H1 (cell line): ENCODE data around the gene HLA-G. TPM values are rescaled to one million over a fixed set of nuclear protein-coding genes. Genes with fewer than 3 reads are reported as not detected.

Experiments used
- CTCF ChIA-PET: fragments of 300-600 bp; sonication (Branson Sonifier 250); formaldehyde crosslinking; loops from one replicate; lab custom pipeline; 2021; ENCODE audit not compliant: partially characterized antibody; lab: Charles Lee
- POLR2A ChIA-PET: fragments of 300-600 bp; sonication (Branson Sonifier 250); formaldehyde crosslinking; loops from one replicate; lab custom pipeline; 2021; ENCODE audit warnings: inconsistent platforms; ENCODE audit not compliant: partially characterized antibody; lab: Charles Lee
- DNase-seq, 2 experiments: peaks; one replicate each; pipeline versions ENCODE4 v3.0.0 to v3.0.0-alpha.2; 2010 to 2022; ENCODE audit warnings: low spot score in 2 of 2, low read depth in 1 of 2, mixed read lengths in 1 of 2
- FAIRE-seq: peaks from 2 replicates; lab custom pipeline; 2011; peaks lifted over from hg19 to GRCh38; lab: Jason Lieb, UNC
- H2AFZ ChIP-seq: 2 replicates; pipeline ENCODE4 v1.8.1; 2012; ENCODE audit warnings: low read length, inconsistent platforms
- H2AK5ac ChIP-seq: 2 replicates; pipeline ENCODE4 v1.6.1; 2013; ENCODE audit warnings: low read depth, low read length
- H2BK120ac ChIP-seq: replicated peaks from 2 replicates; pipeline ENCODE3; 2013; ENCODE audit warnings: low read depth, low read length, inconsistent platforms
- H2BK12ac ChIP-seq: 2 replicates; pipeline ENCODE4 v1.6.1; 2013; ENCODE audit warnings: low read depth, low read length
- H2BK15ac ChIP-seq: 2 replicates; pipeline ENCODE4 v1.6.1; 2013; ENCODE audit warnings: low read length
- H2BK20ac ChIP-seq: 2 replicates; pipeline ENCODE4 v1.6.1; 2013; ENCODE audit warnings: low read length
- H2BK5ac ChIP-seq: 2 replicates; pipeline ENCODE4 v1.6.1; 2013; ENCODE audit warnings: low read depth, low read length
- H3K14ac ChIP-seq: 2 replicates; pipeline ENCODE4 v1.6.1; 2013; ENCODE audit warnings: inconsistent platforms; ENCODE audit not compliant: insufficient read length
- H3K18ac ChIP-seq: 2 replicates; pipeline ENCODE4 v1.6.1; 2013; ENCODE audit warnings: low read length; ENCODE audit errors: extremely low read depth
- H3K23ac ChIP-seq: 2 replicates; pipeline ENCODE4 v1.6.1; 2013; ENCODE audit warnings: inconsistent platforms; ENCODE audit not compliant: insufficient read length
- H3K23me2 ChIP-seq: 2 replicates; pipeline ENCODE4 v1.6.1; 2013; ENCODE audit warnings: low read depth, low read length
- H3K27ac ChIP-seq: 2 replicates; pipeline ENCODE4 v1.6.1; 2011; ENCODE audit warnings: low read depth, low read length, inconsistent platforms
- H3K27me3 ChIP-seq, 4 experiments: replicated peaks in 1 of 4; 1 replicate in 1 of 4; 2 replicates in 3 of 4; pipeline versions ENCODE4 v1.6.1 to v1.8.1; 2011 to 2013; ENCODE audit warnings: low read length in 3 of 4, mild to moderate bottlenecking in 3 of 4, inconsistent platforms in 2 of 4, mixed read lengths in 2 of 4, moderate library complexity in 1 of 4; ENCODE audit not compliant: control insufficient read depth in 3 of 4, insufficient read depth in 3 of 4; ENCODE audit errors: extremely low read depth in 1 of 4
- H3K36me3 ChIP-seq, 4 experiments: 2 replicates each; pipeline versions ENCODE4 v1.6.1 to v1.8.1; 2011 to 2013; ENCODE audit warnings: mild to moderate bottlenecking in 4 of 4, low read length in 3 of 4, moderate library complexity in 2 of 4, control low read depth in 1 of 4, inconsistent platforms in 1 of 4; ENCODE audit not compliant: insufficient read depth in 4 of 4, control insufficient read depth in 2 of 4
- H3K4ac ChIP-seq: replicated peaks from 2 replicates; pipeline ENCODE3; 2013; ENCODE audit warnings: low read length, low read depth, mixed read lengths, inconsistent platforms; ENCODE audit not compliant: insufficient read length
- H3K4me1 ChIP-seq, 4 experiments: replicated peaks in 1 of 4; 1 replicate in 1 of 4; 2 replicates in 3 of 4; pipeline versions ENCODE4 v1.6.1 to v1.8.1; 2011 to 2013; ENCODE audit warnings: low read length in 3 of 4, inconsistent platforms in 2 of 4, mixed read lengths in 1 of 4; ENCODE audit not compliant: insufficient read depth in 4 of 4, control insufficient read depth in 3 of 4
- H3K4me2 ChIP-seq, 2 experiments: 2 replicates each; pipeline versions ENCODE4 v1.6.1 to v1.8.1; 2011 to 2013; ENCODE audit warnings: low read depth in 2 of 2, low read length in 2 of 2, control low read depth in 1 of 2, inconsistent platforms in 1 of 2, mild to moderate bottlenecking in 1 of 2; ENCODE audit not compliant: insufficient read depth in 1 of 2
- H3K4me3 ChIP-seq, 4 experiments: fragments of 200-600, 300-600 bp in 1 of 4; sonication (generic), shearing (Covaris generic), sonication (Bioruptor Twin) in 1 of 4; 2 replicates each; pipeline versions ENCODE4 v1.5.1 to v1.8.1; 2011 to 2016; ENCODE audit warnings: low read length in 4 of 4, low read depth in 3 of 4, control low read depth in 2 of 4, inconsistent platforms in 2 of 4, mild to moderate bottlenecking in 2 of 4, mixed read lengths in 1 of 4, moderate library complexity in 1 of 4; ENCODE audit not compliant: insufficient read depth in 2 of 4; ENCODE audit errors: extremely low read depth in 1 of 4
- H3K56ac ChIP-seq: replicated peaks from 2 replicates; pipeline ENCODE3; 2013; ENCODE audit warnings: low read depth, mild to moderate bottlenecking, mixed read lengths, low read length, inconsistent platforms; ENCODE audit not compliant: insufficient read length
- H3K79me1 ChIP-seq: 2 replicates; pipeline ENCODE4 v1.6.1; 2013; ENCODE audit warnings: low read depth, low read length, control low read depth
- H3K79me2 ChIP-seq, 2 experiments: 2 replicates each; pipeline versions ENCODE4 v1.6.1 to v1.8.1; 2012 to 2013; ENCODE audit warnings: low read length in 2 of 2, mild to moderate bottlenecking in 2 of 2, inconsistent platforms in 1 of 2; ENCODE audit not compliant: insufficient read depth in 2 of 2, control insufficient read depth in 1 of 2
- H3K9ac ChIP-seq, 4 experiments: replicated peaks in 1 of 4; 1 replicate in 1 of 4; 2 replicates in 3 of 4; pipeline versions ENCODE4 v1.6.1 to v1.8.1; 2011 to 2013; ENCODE audit warnings: low read depth in 3 of 4, low read length in 3 of 4, control low read depth in 2 of 4, mild to moderate bottlenecking in 2 of 4, moderate library complexity in 2 of 4, inconsistent platforms in 1 of 4; ENCODE audit errors: extremely low read depth in 1 of 4
- H3K9me3 ChIP-seq, 2 experiments: 2 replicates each; pipeline versions ENCODE4 v1.6.1 to v1.8.1; 2012 to 2013; ENCODE audit warnings: mild to moderate bottlenecking in 2 of 2, moderate library complexity in 2 of 2, control low read depth in 1 of 2, inconsistent platforms in 1 of 2, low read depth in 1 of 2, low read length in 1 of 2, mixed read lengths in 1 of 2; ENCODE audit not compliant: insufficient read depth in 2 of 2
- H4K20me1 ChIP-seq, 2 experiments: replicated peaks in 1 of 2; 2 replicates each; pipeline versions ENCODE3 to v1.8.1; 2011 to 2013; ENCODE audit warnings: inconsistent platforms in 2 of 2, low read length in 2 of 2, mild to moderate bottlenecking in 1 of 2; ENCODE audit not compliant: insufficient read depth in 2 of 2, control insufficient read depth in 1 of 2
- H4K5ac ChIP-seq: 2 replicates; pipeline ENCODE4 v1.6.1; 2013; ENCODE audit warnings: low read length, low read depth, mixed read lengths, inconsistent platforms; ENCODE audit not compliant: insufficient read length
- H4K8ac ChIP-seq: 2 replicates; pipeline ENCODE4 v1.8.0; 2013; ENCODE audit warnings: mild to moderate bottlenecking, moderate library complexity, low read length, inconsistent platforms; ENCODE audit not compliant: insufficient read depth; ENCODE audit errors: extremely low read depth
- H4K91ac ChIP-seq: replicated peaks from 2 replicates; pipeline ENCODE3; 2013; ENCODE audit warnings: low read length, mixed read lengths, inconsistent platforms; ENCODE audit not compliant: insufficient read length
- BACH1 ChIP-seq: IDR thresholded peaks from 2 replicates; pipeline ENCODE4 v1.6.1; 2012; ENCODE audit warnings: low read length, improper control_type of control experiment
- EP300 ChIP-seq, 2 experiments: IDR thresholded peaks; 1 replicate in 1 of 2; 2 replicates in 1 of 2; pipeline ENCODE4 v1.6.1; 2011 to 2012; ENCODE audit warnings: low read depth in 2 of 2, low read length in 2 of 2, mild to moderate bottlenecking in 2 of 2, borderline replicate concordance in 1 of 2, inconsistent platforms in 1 of 2, moderate library complexity in 1 of 2
- HDAC6 ChIP-seq: IDR thresholded peaks from one replicate; pipeline ENCODE4 v1.7.1; 2012; ENCODE audit warnings: low read depth, mild to moderate bottlenecking, inconsistent platforms, low read length, moderate library complexity
- JUN ChIP-seq: IDR thresholded peaks from 2 replicates; pipeline ENCODE4 v1.6.1; 2011; ENCODE audit warnings: low read depth, mild to moderate bottlenecking, improper control_type of control experiment, low read length
- KDM5A ChIP-seq: fragments of 200-600 bp; IDR thresholded peaks from 2 replicates; pipeline ENCODE4 v1.7.1; 2012; ENCODE audit warnings: mild to moderate bottlenecking, low read length, inconsistent platforms, mixed read lengths
- RFX5 ChIP-seq: IDR thresholded peaks from 2 replicates; pipeline ENCODE4 v1.6.1; 2011; ENCODE audit warnings: low read depth, low read length, improper control_type of control experiment, borderline replicate concordance
- SP2 ChIP-seq: IDR thresholded peaks from 2 replicates; pipeline ENCODE4 v1.6.1; 2012; ENCODE audit warnings: mild to moderate bottlenecking, low read length, inconsistent platforms
- SP4 ChIP-seq: IDR thresholded peaks from 2 replicates; pipeline ENCODE4 v1.6.1; 2012; ENCODE audit warnings: low read length, inconsistent platforms
- WGBS, 2 experiments: shearing (Covaris generic) in 1 of 2; methylation state at CpG; one replicate each; pipeline versions ENCODE4 v1.1.6 to v1.1.7; 2013 to 2015; ENCODE audit warnings: low lambda C conversion rate in 2 of 2, mixed read lengths in 2 of 2, inconsistent platforms in 1 of 2, low coverage in 1 of 2, missing lambda C conversion rate in 1 of 2; ENCODE audit not compliant: insufficient replicate concordance in 2 of 2, insufficient coverage in 1 of 2, insufficient read length in 1 of 2; ENCODE audit errors: extremely low coverage in 1 of 2, missing lambda C conversion rate in 1 of 2; 5-methylcytosine and 5-hydroxymethylcytosine counted together
- polyA plus RNA-seq, 7 experiments: library from polyadenylated mRNA; depleted of rRNA in 3 of 7; stranded (reverse) in 5 of 7; unstranded in 2 of 7; fragments of >200 nt in 5 of 7; fragments of 200-250 nt in 2 of 7; gene quantifications; 1 replicate in 5 of 7; 2 replicates in 1 of 7; 4 replicates in 1 of 7; pipeline versions ENCODE4 v1.2.1 to v1.2.3, GENCODE V29; 2011 to 2013; ENCODE audit warnings: missing spikeins in 2 of 7, mixed read lengths in 2 of 7
- total RNA-seq: library from RNA; stranded (reverse); fragmentation: NEBNext Ultra II Directional; extraction: Animal tissue kit (Norgen Biotek cat#: 25700); gene quantifications from 2 replicates; pipeline ENCODE4 v1.2.1, GENCODE V29; 2021
- TF ChIP-seq, protein P1 (sequence below): IDR thresholded peaks from 2 replicates; pipeline ENCODE4 v1.6.1; 2011; ENCODE audit warnings: low read depth, mild to moderate bottlenecking, low read length; ENCODE audit not compliant: insufficient read depth

HLA-G gene
- total and polyA plus RNA-seq, 2 of the 8 experiments (the other 6 are each of a cell fraction or from before 2014, with no cell fraction given), result 3.2 to 4.8 TPM

DNA sequence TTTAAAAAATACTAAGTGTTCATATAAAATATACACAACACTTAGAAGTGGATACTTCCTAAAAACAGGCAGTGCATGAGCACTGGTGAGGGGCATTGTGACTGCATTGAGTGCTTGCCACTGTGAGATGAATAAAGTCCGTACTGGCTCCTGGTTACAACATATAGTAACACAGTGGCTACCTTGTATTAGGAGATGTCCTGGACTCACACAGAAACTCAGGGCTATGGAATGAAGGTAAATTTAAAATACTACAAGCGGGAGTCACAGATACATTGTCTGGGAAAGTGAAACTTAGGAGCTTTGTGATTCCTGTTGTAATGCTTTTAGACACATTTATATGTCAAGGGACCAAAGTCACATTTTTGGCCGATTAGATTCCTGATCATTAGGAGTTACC, 36.5 kb upstream of the HLA-G start:
- Histone ChIP-seq H3K18ac (no peak overlapping the region), H3K79me2 (no peaks in the 10 kb centered on the region), H3K36me3 (no peaks in the 10 kb centered on the region), H3K27ac (no peak overlapping the region), H3K79me1 (no peaks in the 10 kb centered on the region), H3K56ac (no peak overlapping the region), H2BK12ac (no peak overlapping the region), H3K9ac (no peak overlapping the region), H2AFZ (no peak overlapping the region), H3K4ac (no peak overlapping the region), H3K23ac (no peak overlapping the region), H3K27me3 (peaks cover 0 to 26% (median 18%) of the 10 kb centered on the region in 4 experiments; a peak in 5 of 7 replicates), H4K5ac (no peak overlapping the region), H2BK20ac (no peak overlapping the region), H2BK5ac (no peak overlapping the region), H3K14ac (no peak overlapping the region), H4K20me1 (no peaks in the 10 kb centered on the region), H2AK5ac (no peak overlapping the region), H3K4me3 (peak overlapping the region in 1 of 4 experiments; percentile 89; a peak in 1 of 8 replicates), H2BK120ac (no peak overlapping the region), H4K8ac (no peak overlapping the region), H3K4me2 (peak overlapping the region; percentile 64 to 92; a peak in 2 of 4 replicates), H3K23me2 (peaks cover 11% of the 10 kb centered on the region; the same call in 1 of the 2 replicates), H4K91ac (no peak overlapping the region), H3K9me3 (peaks cover 0 to 3% of the 10 kb centered on the region in 2 experiments; a peak in 1 of 4 replicates), H2BK15ac (no peak overlapping the region), H3K4me1 (peaks cover 0 to 6% (median 0%) of the 10 kb centered on the region in 4 experiments; a peak in 1 of 7 replicates)
- POLR2A ChIA-PET, result interaction anchor here (0.8 to 1.0 kb wide), 2 partner anchors 12 to 14 kb away, joined by 3 read pairs; no protein-coding TSS in a partner anchor
- DNase-seq, result no peak
- WGBS, 2 experiments, result 76% methylated on average over 3 of the region's 3 CpGs; no CpG with 5 or more reads in 1 of the 2 experiments
- CTCF ChIA-PET, result interaction anchor here (1.3 to 1.8 kb wide), 3 partner anchors 26 to 44 kb away, joined by 3 to 8 read pairs (median 4); no protein-coding TSS in a partner anchor
- TF ChIP-seq EP300 (IDR thresholded peaks at IDR 0.05; ENCODE audit: borderline replicate concordance in 1 of 2, low read depth in 2 of 2, low read length in 2 of 2), result no peak
- TF ChIP-seq RFX5, result no peak
- TF ChIP-seq JUN, result no peak
- TF ChIP-seq, protein P1, sequence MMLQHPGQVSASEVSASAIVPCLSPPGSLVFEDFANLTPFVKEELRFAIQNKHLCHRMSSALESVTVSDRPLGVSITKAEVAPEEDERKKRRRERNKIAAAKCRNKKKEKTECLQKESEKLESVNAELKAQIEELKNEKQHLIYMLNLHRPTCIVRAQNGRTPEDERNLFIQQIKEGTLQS, result no peak
- no peak for TF ChIP-seq SP2
- no peak for TF ChIP-seq BACH1
- no peak for TF ChIP-seq KDM5A
- TF ChIP-seq HDAC6, result no peak
- no peak for TF ChIP-seq SP4
- FAIRE-seq, result no peak
